Smooth muscle cell (in vitro differentiated cells): ENCODE results near the gene PIEZO2. TPM values are rescaled to one million over a fixed set of nuclear protein-coding genes. Genes with fewer than 3 reads are reported as not detected.

Experiments used
- DNase-seq: peaks from one replicate; lab custom pipeline; 2025; ENCODE audit not compliant: unreplicated experiment; lab: John Stamatoyannopoulos, UW
- H2AFZ ChIP-seq: fragments of 200-600 bp; sonication (generic); 2 replicates; pipeline ENCODE4 v1.6.0; 2016; ENCODE audit warnings: antibody characterized with exemption, low read depth, mild to moderate bottlenecking
- H3F3A ChIP-seq: fragments of 200-600 bp; sonication (generic); 2 replicates; pipeline ENCODE4 v1.6.0; 2017; ENCODE audit warnings: antibody characterized with exemption, low read depth
- H3K27ac ChIP-seq: fragments of 200-600 bp; sonication (generic); 2 replicates; pipeline ENCODE4 v1.5.1; 2016; ENCODE audit warnings: low read depth, mild to moderate bottlenecking
- H3K27me3 ChIP-seq: fragments of 200-600 bp; sonication (generic); 2 replicates; pipeline ENCODE4 v1.6.1; 2016; ENCODE audit warnings: low read depth, mild to moderate bottlenecking
- H3K36me3 ChIP-seq: fragments of 200-600 bp; sonication (generic); 2 replicates; pipeline ENCODE4 v1.5.1; 2016; ENCODE audit warnings: low read depth
- H3K4me1 ChIP-seq: fragments of 200-600 bp; sonication (generic); 2 replicates; pipeline ENCODE4 v1.5.1; 2016; ENCODE audit warnings: low read depth
- H3K4me2 ChIP-seq: fragments of 200-600 bp; sonication (generic); 2 replicates; pipeline ENCODE4 v1.6.0; 2016; ENCODE audit warnings: mild to moderate bottlenecking
- H3K4me3 ChIP-seq: fragments of 200-600 bp; sonication (generic); 2 replicates; pipeline ENCODE4 v1.5.1; 2016; ENCODE audit warnings: mild to moderate bottlenecking
- H3K79me2 ChIP-seq: fragments of 200-600 bp; sonication (generic); 2 replicates; pipeline ENCODE4 v1.6.0; 2016; ENCODE audit warnings: low read depth, mild to moderate bottlenecking
- H3K9ac ChIP-seq: fragments of 200-600 bp; sonication (generic); 2 replicates; pipeline ENCODE4 v1.6.0; 2016; ENCODE audit warnings: low read depth
- H3K9me3 ChIP-seq: fragments of 200-600 bp; sonication (generic); replicated peaks from 2 replicates; pipeline ENCODE4 v1.5.1; 2016; ENCODE audit warnings: low read depth
- H4K20me1 ChIP-seq: fragments of 200-600 bp; sonication (generic); 2 replicates; pipeline ENCODE4 v1.6.0; 2016; ENCODE audit warnings: low read depth
- WGBS: methylation state at CpG from one replicate; pipeline ENCODE4 v1.1.7; 2016; ENCODE audit warnings: low lambda C conversion rate; 5-methylcytosine and 5-hydroxymethylcytosine counted together
- polyA plus RNA-seq: library from polyadenylated mRNA; unstranded; fragments of >200 nt; fragmentation: Nextera tagmentation; extraction: Ambion mirVana; gene quantifications from 2 replicates; pipeline ENCODE4 v1.2.1, GENCODE V29; 2016
- total RNA-seq: library from RNA; depleted of rRNA; stranded (reverse); fragments of >200 nt; gene quantifications from 2 replicates; pipeline ENCODE4 v1.2.3, GENCODE V29; 2014
- TF ChIP-seq, protein P1 (sequence below): fragments of 200-600 bp; sonication (generic); IDR thresholded peaks from 2 replicates; pipeline ENCODE4 v1.5.1; 2017; ENCODE audit warnings: borderline replicate concordance, mild to moderate bottlenecking, antibody characterized with exemption; ENCODE audit not compliant: insufficient read depth, poor library complexity, severe bottlenecking

The PIEZO2 gene
- total and polyA plus RNA-seq, 2 experiments from 2014 or later: 1.3 to 4.7 TPM

DNA sequence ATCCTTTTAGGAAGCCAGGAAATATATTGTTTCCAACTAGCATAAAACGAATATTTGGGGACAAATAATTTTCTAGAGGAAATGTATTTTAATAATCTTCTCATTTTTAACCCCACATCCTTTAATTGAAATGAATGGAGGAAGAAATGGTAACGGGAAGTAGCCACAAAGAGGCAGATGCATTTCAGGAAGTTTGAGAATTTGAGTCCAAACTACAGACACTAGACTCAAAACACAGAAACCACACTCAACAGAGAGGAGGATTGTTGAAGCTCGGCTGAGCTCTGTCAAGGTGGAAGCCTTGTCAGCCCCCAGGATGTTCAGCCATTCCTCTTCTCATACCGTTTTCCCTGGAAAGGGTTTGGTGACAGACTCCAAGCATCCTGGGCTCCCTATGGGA, 335.0 kb downstream of the PIEZO2 start:
- no peak overlapping the region for H3K9ac ChIP-seq

DNA sequence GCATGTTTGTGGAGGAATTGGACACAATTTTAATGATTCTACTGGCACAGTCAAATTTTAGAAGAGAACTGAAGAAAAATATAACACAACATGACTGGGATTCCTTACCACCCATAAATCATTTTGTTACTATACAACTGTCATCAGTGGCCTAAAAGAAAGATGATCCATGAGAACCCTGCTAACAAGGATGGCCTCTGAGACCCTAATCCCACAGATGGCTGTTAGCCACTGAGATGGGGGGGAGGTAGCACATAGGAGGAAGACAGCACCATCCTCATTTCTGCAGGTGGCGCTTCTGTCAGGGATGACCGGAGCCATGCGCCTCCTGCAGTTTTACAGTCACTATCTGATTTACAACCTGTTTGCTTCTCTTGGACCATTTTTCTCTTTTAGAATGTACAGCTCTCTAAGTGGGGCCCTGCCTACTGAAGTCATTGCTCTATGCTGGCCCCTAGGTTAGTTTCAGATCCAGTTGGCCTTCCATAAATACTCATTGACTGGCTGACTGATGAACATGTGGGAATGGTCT, 343.7 kb downstream of the PIEZO2 start:
- no peak for DNase-seq
- no peak overlapping the region for H3K9ac ChIP-seq
- H4K20me1 ChIP-seq: no peaks in the 10 kb centered on the region
- WGBS: 90% methylated on average over 3 of the region's 3 CpGs
- no peak overlapping the region for H3K4me3 ChIP-seq
- H3F3A ChIP-seq: no peaks in the 10 kb centered on the region
- no peaks in the 10 kb centered on the region for H3K4me1 ChIP-seq
- no peak overlapping the region for H3K4me2 ChIP-seq
- H3K36me3 ChIP-seq: no peaks in the 10 kb centered on the region
- H3K27ac ChIP-seq: no peak overlapping the region
- no peaks in the 10 kb centered on the region for H3K27me3 ChIP-seq
- TF ChIP-seq, protein P1, sequence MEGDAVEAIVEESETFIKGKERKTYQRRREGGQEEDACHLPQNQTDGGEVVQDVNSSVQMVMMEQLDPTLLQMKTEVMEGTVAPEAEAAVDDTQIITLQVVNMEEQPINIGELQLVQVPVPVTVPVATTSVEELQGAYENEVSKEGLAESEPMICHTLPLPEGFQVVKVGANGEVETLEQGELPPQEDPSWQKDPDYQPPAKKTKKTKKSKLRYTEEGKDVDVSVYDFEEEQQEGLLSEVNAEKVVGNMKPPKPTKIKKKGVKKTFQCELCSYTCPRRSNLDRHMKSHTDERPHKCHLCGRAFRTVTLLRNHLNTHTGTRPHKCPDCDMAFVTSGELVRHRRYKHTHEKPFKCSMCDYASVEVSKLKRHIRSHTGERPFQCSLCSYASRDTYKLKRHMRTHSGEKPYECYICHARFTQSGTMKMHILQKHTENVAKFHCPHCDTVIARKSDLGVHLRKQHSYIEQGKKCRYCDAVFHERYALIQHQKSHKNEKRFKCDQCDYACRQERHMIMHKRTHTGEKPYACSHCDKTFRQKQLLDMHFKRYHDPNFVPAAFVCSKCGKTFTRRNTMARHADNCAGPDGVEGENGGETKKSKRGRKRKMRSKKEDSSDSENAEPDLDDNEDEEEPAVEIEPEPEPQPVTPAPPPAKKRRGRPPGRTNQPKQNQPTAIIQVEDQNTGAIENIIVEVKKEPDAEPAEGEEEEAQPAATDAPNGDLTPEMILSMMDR: no peak
- H3K9me3 ChIP-seq: no peaks in the 10 kb centered on the region
- no peak overlapping the region for H2AFZ ChIP-seq
- H3K79me2 ChIP-seq: no peaks in the 10 kb centered on the region

More for the DNA sequence above, 335.0 kb downstream of the PIEZO2 start:
- Histone ChIP-seq H3K9me3 (peaks cover under 1% of the 10 kb centered on the region), H3K36me3 (no peaks in the 10 kb centered on the region), H2AFZ (no peak overlapping the region), H3K4me3 (no peak overlapping the region), H3K27ac (no peak overlapping the region), H3K27me3 (no peaks in the 10 kb centered on the region), H4K20me1 (no peaks in the 10 kb centered on the region), H3F3A (no peaks in the 10 kb centered on the region), H3K4me2 (no peak overlapping the region), H3K79me2 (no peaks in the 10 kb centered on the region), H3K4me1 (no peaks in the 10 kb centered on the region)
- WGBS: 87% methylated on average over 4 of the region's 4 CpGs
- DNase-seq: no peak
- TF ChIP-seq, protein P1: no peak

GRCh38 chr18:10804126-10804525, 345.2 kb downstream of the PIEZO2 start:
- TF ChIP-seq, protein P1: no peak
- H2AFZ ChIP-seq: no peak overlapping the region
- H3K79me2 ChIP-seq: no peaks in the 10 kb centered on the region
- no peaks in the 10 kb centered on the region for H3K27me3 ChIP-seq
- no peaks in the 10 kb centered on the region for H4K20me1 ChIP-seq
- DNase-seq: no peak
- H3K9ac ChIP-seq: no peak overlapping the region
- no peak overlapping the region for H3K4me3 ChIP-seq
- no peaks in the 10 kb centered on the region for H3K36me3 ChIP-seq
- no peak overlapping the region for H3K4me2 ChIP-seq
- H3K27ac ChIP-seq: no peak overlapping the region
- no peaks in the 10 kb centered on the region for H3F3A ChIP-seq
- H3K4me1 ChIP-seq: no peaks in the 10 kb centered on the region
- WGBS: 94% methylated on average over 9 of the region's 9 CpGs
- no peaks in the 10 kb centered on the region for H3K9me3 ChIP-seq
